ENCODE results near the gene DPH7.
A peak's percentile ranks its signal among the peaks of the same experiment; 100 is the strongest.

DPH7 gene

DNA sequence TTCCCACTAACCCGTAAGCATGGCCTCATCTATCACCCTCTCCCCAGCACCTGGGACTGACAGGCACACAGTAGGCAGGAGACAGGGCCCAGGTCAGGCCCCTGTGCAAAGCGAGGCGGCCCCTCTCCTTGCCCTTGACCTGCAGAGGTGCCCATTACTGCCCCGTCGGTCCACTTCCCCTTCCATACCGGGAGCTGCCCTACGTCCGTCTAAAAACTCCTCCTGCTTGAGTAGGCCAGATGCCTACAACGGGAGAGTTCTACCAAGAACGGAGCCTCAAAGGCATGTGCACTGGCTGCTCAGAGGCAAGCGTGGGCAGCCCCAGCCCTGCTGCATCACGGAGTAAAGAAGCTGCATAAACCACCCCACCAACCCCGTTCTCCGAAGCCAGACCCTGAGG is 4.6 kb upstream of the DPH7 start:
- H3K4me1 ChIP-seq: no peaks in the 10 kb centered on the region; the same call in 1 of the 2 replicates
- no peaks in the 10 kb centered on the region for H3K9me3 ChIP-seq
- no peaks in the 10 kb centered on the region for H3K27me3 ChIP-seq
- H3K36me3 ChIP-seq: peaks cover 58% of the 10 kb centered on the region
- TF ChIP-seq, protein P1, sequence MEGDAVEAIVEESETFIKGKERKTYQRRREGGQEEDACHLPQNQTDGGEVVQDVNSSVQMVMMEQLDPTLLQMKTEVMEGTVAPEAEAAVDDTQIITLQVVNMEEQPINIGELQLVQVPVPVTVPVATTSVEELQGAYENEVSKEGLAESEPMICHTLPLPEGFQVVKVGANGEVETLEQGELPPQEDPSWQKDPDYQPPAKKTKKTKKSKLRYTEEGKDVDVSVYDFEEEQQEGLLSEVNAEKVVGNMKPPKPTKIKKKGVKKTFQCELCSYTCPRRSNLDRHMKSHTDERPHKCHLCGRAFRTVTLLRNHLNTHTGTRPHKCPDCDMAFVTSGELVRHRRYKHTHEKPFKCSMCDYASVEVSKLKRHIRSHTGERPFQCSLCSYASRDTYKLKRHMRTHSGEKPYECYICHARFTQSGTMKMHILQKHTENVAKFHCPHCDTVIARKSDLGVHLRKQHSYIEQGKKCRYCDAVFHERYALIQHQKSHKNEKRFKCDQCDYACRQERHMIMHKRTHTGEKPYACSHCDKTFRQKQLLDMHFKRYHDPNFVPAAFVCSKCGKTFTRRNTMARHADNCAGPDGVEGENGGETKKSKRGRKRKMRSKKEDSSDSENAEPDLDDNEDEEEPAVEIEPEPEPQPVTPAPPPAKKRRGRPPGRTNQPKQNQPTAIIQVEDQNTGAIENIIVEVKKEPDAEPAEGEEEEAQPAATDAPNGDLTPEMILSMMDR (IDR thresholded peaks at IDR 0.05; ENCODE audit: low read depth, low read length): no peak
- no peak overlapping the region for H3K4me3 ChIP-seq (ENCODE audit: low read depth, low read length)
- DNase-seq: no peak

DNA sequence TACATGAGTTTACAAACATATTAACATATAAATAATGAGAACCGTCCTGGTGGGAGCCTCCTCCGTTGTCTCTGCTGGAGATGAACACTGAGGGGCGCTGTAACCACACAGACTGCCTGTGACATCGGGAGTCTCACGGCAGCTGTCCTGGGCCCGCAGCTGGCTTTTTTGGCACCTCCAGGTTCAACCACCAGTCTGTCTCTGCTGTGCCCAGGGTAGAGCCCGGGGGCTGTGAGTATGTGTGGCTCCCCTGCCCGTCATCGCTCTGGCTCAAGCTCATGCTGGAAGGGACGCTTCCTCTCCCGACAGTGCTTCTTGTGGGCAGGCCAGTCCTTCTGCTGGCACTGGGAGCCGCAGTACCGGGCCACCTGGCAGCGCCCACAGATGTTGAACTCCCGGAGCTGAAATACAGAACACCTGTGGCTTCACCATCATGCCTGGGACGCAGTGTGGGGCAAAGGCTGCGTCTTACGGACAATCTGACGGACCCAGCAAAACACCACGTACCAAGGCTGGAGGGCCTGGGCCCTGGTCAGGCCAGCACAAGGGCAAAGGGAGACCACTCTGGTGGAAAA is 3.6 kb upstream of the DPH7 start:
- TF ChIP-seq, protein P1 (IDR thresholded peaks at IDR 0.05; ENCODE audit: low read depth, low read length): peak; percentile 58
- peaks cover 48% of the 10 kb centered on the region for H3K36me3 ChIP-seq
- no peak overlapping the region for H3K4me3 ChIP-seq (ENCODE audit: low read depth, low read length)
- DNase-seq: peak; percentile 59
- no peaks in the 10 kb centered on the region; the same call in 1 of the 2 replicates for H3K4me1 ChIP-seq
- no peaks in the 10 kb centered on the region for H3K27me3 ChIP-seq
- H3K9me3 ChIP-seq: no peaks in the 10 kb centered on the region

DNA sequence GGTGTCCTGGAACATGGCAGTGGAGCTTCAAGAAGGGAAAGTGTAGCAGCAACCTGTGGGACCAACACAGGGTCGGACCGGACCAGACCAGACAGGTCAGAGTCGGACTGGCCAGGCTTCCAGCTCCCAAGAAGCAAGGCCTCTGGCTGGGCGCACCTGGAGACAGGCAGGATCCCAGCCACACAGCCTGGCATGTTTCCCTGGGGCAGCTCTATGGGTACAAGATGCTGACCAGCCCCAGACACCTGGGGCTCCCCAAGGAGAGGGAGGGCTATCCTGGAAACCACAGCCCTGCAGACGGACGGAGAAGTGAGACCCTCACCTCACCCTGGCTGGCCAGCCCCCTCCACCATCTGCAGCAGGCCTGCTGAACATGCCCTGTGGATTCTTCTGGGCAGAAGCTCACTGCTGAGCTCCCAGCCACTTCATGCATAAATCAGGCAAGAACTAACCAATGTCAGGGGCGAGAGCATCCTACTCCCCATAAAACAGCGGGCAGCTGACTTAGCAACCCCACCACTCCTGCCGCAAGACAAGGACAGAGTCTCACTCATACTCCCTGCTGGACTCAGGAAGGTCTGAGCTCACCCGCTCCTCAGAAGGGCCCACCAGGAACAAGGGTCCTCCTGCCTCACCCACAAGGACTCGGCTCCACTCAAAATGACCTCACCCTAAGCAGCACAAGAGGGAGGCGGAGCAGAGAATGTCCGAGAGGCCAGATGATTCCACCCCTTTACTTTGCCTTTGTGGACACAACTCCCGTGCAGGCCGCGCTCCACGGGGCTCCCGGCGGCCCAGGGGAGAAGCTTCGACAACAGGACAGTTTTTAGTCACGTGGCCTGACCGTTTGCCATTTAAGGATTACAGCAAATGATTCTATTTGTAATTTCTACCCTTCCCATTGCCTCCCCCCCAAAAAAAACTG is 2.9 kb upstream of the DPH7 start:
- peaks cover 41% of the 10 kb centered on the region for H3K36me3 ChIP-seq
- H3K4me1 ChIP-seq: no peaks in the 10 kb centered on the region; the same call in 1 of the 2 replicates
- TF ChIP-seq, protein P1 (IDR thresholded peaks at IDR 0.05; ENCODE audit: low read depth, low read length): no peak
- no peak for DNase-seq
- H3K27me3 ChIP-seq: no peaks in the 10 kb centered on the region
- H3K4me3 ChIP-seq (ENCODE audit: low read depth, low read length): no peak overlapping the region
- H3K9me3 ChIP-seq: no peaks in the 10 kb centered on the region

DNA sequence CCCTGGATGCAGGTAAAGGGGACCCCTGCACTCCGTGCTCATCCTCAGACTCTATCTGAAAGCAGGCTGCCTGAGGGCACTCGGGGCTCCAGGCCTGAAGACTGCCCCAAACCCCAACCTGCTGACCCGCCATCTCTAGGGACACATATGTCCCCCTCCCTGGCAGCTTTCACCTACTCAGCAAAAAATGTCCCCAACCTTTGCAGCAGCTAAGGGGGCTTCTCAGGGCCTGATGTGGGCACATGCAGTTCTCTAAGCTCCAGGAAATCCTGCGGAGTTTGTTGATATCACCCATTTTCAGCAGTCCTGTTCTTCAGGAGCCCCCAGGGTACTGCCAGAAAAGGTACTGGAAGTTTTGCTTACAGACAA is 2.2 kb upstream of the DPH7 start:
- no peak for DNase-seq
- no peaks in the 10 kb centered on the region for H3K9me3 ChIP-seq
- H3K36me3 ChIP-seq: peaks cover 45% of the 10 kb centered on the region
- H3K4me1 ChIP-seq: no peaks in the 10 kb centered on the region; the same call in 1 of the 2 replicates
- TF ChIP-seq, protein P1 (IDR thresholded peaks at IDR 0.05; ENCODE audit: low read depth, low read length): no peak
- no peak overlapping the region for H3K4me3 ChIP-seq (ENCODE audit: low read depth, low read length)
- H3K27me3 ChIP-seq: no peaks in the 10 kb centered on the region

DNA sequence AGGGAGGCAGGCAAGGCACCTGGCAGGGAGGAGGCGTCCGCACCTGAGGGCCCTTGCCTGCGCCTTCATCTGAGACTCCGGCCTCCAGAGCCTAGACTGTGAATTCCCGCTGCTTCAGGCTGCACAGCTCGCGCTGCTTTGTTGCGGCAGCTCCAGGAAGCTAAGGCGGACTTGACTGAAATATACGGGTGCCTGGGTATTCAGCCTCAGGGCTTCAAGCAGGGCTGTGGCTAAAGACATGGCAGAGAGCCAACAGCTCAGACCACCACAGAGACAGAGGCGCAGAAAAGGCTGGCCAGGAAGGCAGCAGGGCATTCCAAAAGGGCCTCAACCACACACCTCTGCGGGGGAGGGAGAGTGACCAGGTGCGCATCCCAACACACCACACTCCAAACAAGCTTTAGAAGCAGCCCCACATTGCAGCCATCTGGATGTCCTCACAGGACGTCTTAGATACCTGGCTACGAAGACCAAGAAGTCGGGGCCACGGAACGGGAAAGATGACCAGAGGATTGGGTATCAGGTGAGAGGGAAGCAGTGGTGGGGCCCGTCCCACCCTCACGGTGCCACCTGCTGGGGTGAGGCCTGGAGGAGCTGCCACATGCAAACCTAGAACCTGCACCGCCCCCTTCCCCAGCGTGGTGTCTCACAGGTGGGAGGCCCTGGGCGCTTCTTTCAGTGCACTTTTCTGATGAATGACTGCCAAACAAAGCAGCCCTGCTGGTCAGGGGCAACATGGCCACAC is 1.7 kb upstream of the DPH7 start:
- H3K4me1 ChIP-seq: no peaks in the 10 kb centered on the region; the same call in 1 of the 2 replicates
- TF ChIP-seq, protein P1 (IDR thresholded peaks at IDR 0.05; ENCODE audit: low read depth, low read length): no peak
- H3K27me3 ChIP-seq: no peaks in the 10 kb centered on the region
- H3K4me3 ChIP-seq (ENCODE audit: low read depth, low read length): no peak overlapping the region
- no peaks in the 10 kb centered on the region for H3K9me3 ChIP-seq
- H3K36me3 ChIP-seq: peaks cover 46% of the 10 kb centered on the region
- DNase-seq: peak; percentile 47

Data from BE2C (cell line).